Effector memory CD8-positive, alpha-beta T cell (primary cell): ENCODE data around the gene SLC28A1.
"Not testable (repeated sequence)": the region's sequence is repeated elsewhere in the genome, so short reads cannot be mapped to it uniquely, and the experiment has no call there.

Experiments used
- ATAC-seq: fragments of 150-1000 bp; cut with Tn5 transposase; replicated peaks from 2 replicates; pipeline ENCODE4 v1.10.0; 2021; ENCODE audit warnings: mild to moderate bottlenecking, moderate library complexity
- DNase-seq, 3 experiments: peaks; one replicate each; pipeline ENCODE4 v3.0.0; 2021
- H3K27ac Mint-ChIP-seq, 2 donors: one replicate each; pipeline ENCODE4 v1.8.0; 2022; ENCODE audit warnings: mild to moderate bottlenecking in 2 of 2, mixed read lengths in 2 of 2, moderate library complexity in 2 of 2
- H3K27me3 Mint-ChIP-seq, 2 donors: one replicate each; pipeline ENCODE4 v1.8.0; 2022; ENCODE audit warnings: mixed read lengths in 2 of 2
- H3K36me3 Mint-ChIP-seq: one replicate; pipeline ENCODE4 v1.8.0; 2022; ENCODE audit warnings: mild to moderate bottlenecking, moderate library complexity, mixed read lengths; ENCODE audit not compliant: insufficient read depth
- H3K4me1 Mint-ChIP-seq, 2 donors: one replicate each; pipeline ENCODE4 v1.8.0; 2022; ENCODE audit warnings: low read depth in 2 of 2, mixed read lengths in 2 of 2
- H3K4me3 Mint-ChIP-seq, 2 donors: one replicate each; pipeline ENCODE4 v1.8.0; 2022; ENCODE audit warnings: mild to moderate bottlenecking in 2 of 2, mixed read lengths in 2 of 2, moderate library complexity in 2 of 2
- H3K9me3 Mint-ChIP-seq, 2 donors: one replicate each; pipeline ENCODE4 v1.8.0; 2022; ENCODE audit warnings: mixed read lengths in 2 of 2

The SLC28A1 gene

DNA sequence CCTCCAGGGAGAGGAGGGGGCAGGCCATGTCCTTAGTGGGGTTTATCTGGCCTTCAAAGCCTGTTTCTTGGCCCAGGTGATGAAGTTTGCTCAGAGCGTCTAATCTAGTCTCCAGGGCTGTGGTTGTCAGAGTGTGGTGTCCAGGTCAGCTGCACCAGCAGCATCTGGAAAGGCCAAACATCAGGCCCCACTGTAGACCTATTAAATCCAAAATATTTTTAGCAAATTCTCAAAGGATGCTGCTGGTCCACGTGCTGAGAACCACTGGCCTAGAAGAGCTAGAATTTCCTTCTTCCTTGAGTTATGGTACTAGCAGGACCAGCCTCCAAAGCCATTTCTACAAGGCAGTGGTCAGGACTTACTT, 28.9 kb downstream of the SLC28A1 start:
- H3K36me3 Mint-ChIP-seq = no peaks in the 10 kb centered on the region
- DNase-seq = no peak
- no peak overlapping the region for H3K4me3 Mint-ChIP-seq
- H3K4me1 Mint-ChIP-seq = no peaks in the 10 kb centered on the region
- no peak for ATAC-seq
- H3K9me3 Mint-ChIP-seq = no peaks in the 10 kb centered on the region
- H3K27ac Mint-ChIP-seq = no peak overlapping the region
- peaks cover 0 to 18% of the 10 kb centered on the region in 2 donors for H3K27me3 Mint-ChIP-seq

DNA sequence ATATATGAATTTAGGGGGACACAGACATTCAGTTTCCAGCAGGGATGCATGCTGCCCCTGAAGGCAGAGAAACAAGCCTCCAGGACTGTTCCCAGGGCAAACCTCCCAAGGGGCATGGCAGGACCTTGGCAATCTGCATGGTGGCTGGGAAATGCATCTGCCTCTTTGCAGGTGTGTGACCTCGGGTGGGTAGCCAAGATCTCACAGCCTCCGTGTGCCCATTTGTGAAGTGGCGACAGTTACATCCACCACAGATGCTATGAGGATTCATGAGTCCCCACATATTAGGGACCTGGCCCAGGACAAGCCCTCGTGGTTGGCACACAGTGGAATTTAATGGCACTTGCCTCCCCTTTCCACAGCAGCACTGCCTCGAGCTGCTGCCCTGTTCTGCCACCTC, 29.9 kb downstream of the SLC28A1 start:
- DNase-seq (no peak), ATAC-seq (no peak)
- Mint-ChIP-seq H3K27ac (peak overlapping the region in 1 of 2 donors; percentile 47), H3K9me3 (no peaks in the 10 kb centered on the region), H3K4me3 (no peak overlapping the region), H3K4me1 (no peaks in the 10 kb centered on the region), H3K36me3 (no peaks in the 10 kb centered on the region), H3K27me3 (peaks cover 0 to 18% of the 10 kb centered on the region in 2 donors)

GRCh38 chr15:84914909-84915605, 30.6 kb downstream of the SLC28A1 start:
- Mint-ChIP-seq H3K27me3 (peaks cover 0 to 18% of the 10 kb centered on the region in 2 donors), H3K27ac (peak overlapping the region in 1 of 2 donors; percentile 47), H3K36me3 (no peaks in the 10 kb centered on the region), H3K4me1 (no peaks in the 10 kb centered on the region), H3K4me3 (no peak overlapping the region), H3K9me3 (no peaks in the 10 kb centered on the region)
- ATAC-seq = peak; percentile 77
- no peak for DNase-seq

- Mint-ChIP-seq H3K36me3 (no peaks in the 10 kb centered on the region), H3K4me3 (no peak overlapping the region), H3K9me3 (no peaks in the 10 kb centered on the region), H3K4me1 (no peaks in the 10 kb centered on the region), H3K27me3 (peaks cover 0 to 18% of the 10 kb centered on the region in 2 donors), H3K27ac (peak overlapping the region in 1 of 2 donors; percentile 47)
- ATAC-seq (no peak), DNase-seq (no peak)
These were observed 31.1 kb downstream of the SLC28A1 start for GRCh38 chr15:84915606-84915958.

DNA sequence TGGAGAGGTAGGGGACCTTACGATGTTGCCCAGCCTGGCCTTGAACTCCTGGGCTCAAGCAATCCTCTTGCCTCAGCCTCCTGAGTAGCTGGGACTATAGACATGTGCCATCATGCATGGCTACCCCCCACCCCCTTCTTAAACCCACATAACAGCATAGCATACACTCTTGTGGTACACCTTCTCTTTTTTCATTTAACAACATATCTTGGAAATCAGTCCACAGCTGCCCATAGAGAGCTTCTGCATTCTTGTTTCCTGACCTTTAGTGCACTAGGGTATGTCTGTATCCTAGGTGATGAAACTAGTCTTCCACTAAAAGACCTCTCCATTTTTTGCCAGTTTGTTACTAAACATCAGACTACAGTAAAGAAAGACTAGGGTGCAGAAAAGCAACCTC, 33.0 kb downstream of the SLC28A1 start:
- H3K4me1 Mint-ChIP-seq = no peaks in the 10 kb centered on the region
- H3K4me3 Mint-ChIP-seq = no peak overlapping the region
- no peak overlapping the region for H3K27ac Mint-ChIP-seq
- peaks cover 0 to 12% of the 10 kb centered on the region in 2 donors for H3K27me3 Mint-ChIP-seq
- DNase-seq (no peak), ATAC-seq (no peak)
- H3K36me3 Mint-ChIP-seq = no peaks in the 10 kb centered on the region
- no peaks in the 10 kb centered on the region for H3K9me3 Mint-ChIP-seq

GRCh38 chr15:84919106-84919667, 34.7 kb downstream of the SLC28A1 start:
- Mint-ChIP-seq H3K9me3 (no peaks in the 10 kb centered on the region), H3K36me3 (no peaks in the 10 kb centered on the region), H3K27me3 (peaks cover 0 to 12% of the 10 kb centered on the region in 2 donors), H3K4me1 (no peaks in the 10 kb centered on the region), H3K27ac (no peak overlapping the region), H3K4me3 (no peak overlapping the region)
- DNase-seq (no peak), ATAC-seq (no peak)

- Mint-ChIP-seq H3K36me3 (no peaks in the 10 kb centered on the region), H3K27me3 (no peaks in the 10 kb centered on the region), H3K4me3 (no peak overlapping the region), H3K27ac (no peak overlapping the region), H3K4me1 (no peaks in the 10 kb centered on the region), H3K9me3 (no peaks in the 10 kb centered on the region)
- no peak for ATAC-seq
- no peak for DNase-seq
These were observed 36.7 kb downstream of the SLC28A1 start for GRCh38 chr15:84921121-84921520.

DNA sequence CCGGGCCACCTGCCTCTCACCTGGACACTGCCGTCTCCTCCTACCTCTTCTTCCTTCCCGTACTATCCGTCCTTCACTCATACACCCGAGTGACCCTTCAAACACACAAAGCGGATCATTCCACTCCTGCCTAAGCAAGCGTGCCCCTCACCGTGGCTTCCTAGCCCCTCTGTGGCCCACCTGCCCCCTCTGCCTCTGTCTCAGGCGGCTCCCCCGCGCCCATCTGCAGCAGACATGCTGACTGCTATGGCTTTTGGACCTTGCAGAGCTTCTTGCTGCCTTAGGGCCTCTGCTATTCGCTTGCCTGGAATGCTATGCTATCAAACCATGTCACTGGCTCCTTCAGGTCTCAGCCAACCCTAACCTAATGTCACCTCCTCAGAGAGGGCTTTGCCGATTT, 38.1 kb downstream of the SLC28A1 start:
- Mint-ChIP-seq H3K9me3 (no peaks in the 10 kb centered on the region), H3K27me3 (no peaks in the 10 kb centered on the region), H3K36me3 (no peaks in the 10 kb centered on the region), H3K27ac (no peak overlapping the region), H3K4me1 (no peaks in the 10 kb centered on the region), H3K4me3 (no peak overlapping the region)
- DNase-seq (no peak), ATAC-seq (no peak)

- no peak overlapping the region for H3K4me3 Mint-ChIP-seq
- DNase-seq (no peak), ATAC-seq (no peak)
- no peaks in the 10 kb centered on the region for H3K36me3 Mint-ChIP-seq
- no peaks in the 10 kb centered on the region for H3K9me3 Mint-ChIP-seq
- H3K27me3 Mint-ChIP-seq = no peaks in the 10 kb centered on the region
- H3K4me1 Mint-ChIP-seq = peaks cover 5 to 6% of the 10 kb centered on the region in 2 donors
- no peak overlapping the region for H3K27ac Mint-ChIP-seq
These were observed 39.7 kb downstream of the SLC28A1 start for GRCh38 chr15:84924077-84924731.

- not testable (repeated sequence) for ATAC-seq, H3K27ac Mint-ChIP-seq, H3K4me3 Mint-ChIP-seq, H3K36me3 Mint-ChIP-seq, DNase-seq, H3K9me3 Mint-ChIP-seq, H3K4me1 Mint-ChIP-seq, H3K27me3 Mint-ChIP-seq
These were observed 40.5 kb downstream of the SLC28A1 start for GRCh38 chr15:84924821-84925569.

DNA sequence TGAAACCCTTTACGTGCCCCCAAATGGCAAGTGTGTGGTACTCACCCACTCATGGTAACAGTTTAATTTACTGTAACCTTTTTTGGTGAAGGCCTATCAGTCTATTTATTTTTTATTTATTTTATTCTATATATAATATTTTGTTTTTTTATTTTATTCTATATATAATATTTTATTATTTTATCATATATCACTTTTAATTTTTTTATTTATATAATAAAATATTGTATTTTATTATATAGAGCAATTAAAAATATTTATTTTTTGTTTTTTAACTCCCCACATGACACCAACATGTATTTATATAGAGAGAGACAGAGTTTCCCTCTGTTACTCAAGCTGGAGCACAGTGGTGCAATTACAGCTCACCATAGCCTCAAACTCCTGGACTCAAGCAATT, 41.4 kb downstream of the SLC28A1 start:
- H3K27me3 Mint-ChIP-seq = no peaks in the 10 kb centered on the region
- ATAC-seq = no peak
- DNase-seq = no peak
- no peaks in the 10 kb centered on the region for H3K9me3 Mint-ChIP-seq
- no peak overlapping the region for H3K27ac Mint-ChIP-seq
- no peak overlapping the region for H3K4me3 Mint-ChIP-seq
- H3K4me1 Mint-ChIP-seq = peaks cover 6 to 10% of the 10 kb centered on the region in 2 donors
- no peaks in the 10 kb centered on the region for H3K36me3 Mint-ChIP-seq

- Mint-ChIP-seq H3K27ac (no peak overlapping the region), H3K9me3 (no peaks in the 10 kb centered on the region)
These were observed 42.2 kb downstream of the SLC28A1 start for GRCh38 chr15:84926491-84927230.

GRCh38 chr15:84928843-84929168, 44.3 kb downstream of the SLC28A1 start:
- DNase-seq = no peak
- no peak for ATAC-seq
- Mint-ChIP-seq H3K27me3 (no peaks in the 10 kb centered on the region), H3K4me3 (no peak overlapping the region), H3K27ac (no peak overlapping the region), H3K36me3 (no peaks in the 10 kb centered on the region), H3K9me3 (no peaks in the 10 kb centered on the region), H3K4me1 (peaks cover 6 to 10% of the 10 kb centered on the region in 2 donors)

More at GRCh38 chr15:84926491-84927230, 42.2 kb downstream of the SLC28A1 start:
- H3K4me1 Mint-ChIP-seq = peaks cover 6 to 10% of the 10 kb centered on the region in 2 donors
- H3K4me3 Mint-ChIP-seq = no peak overlapping the region
- DNase-seq (no peak), ATAC-seq (no peak)
- no peaks in the 10 kb centered on the region for H3K36me3 Mint-ChIP-seq
- H3K27me3 Mint-ChIP-seq = no peaks in the 10 kb centered on the region
